GM21367 (cell line): Measurements from ENCODE around the gene TREM2.

ENCODE experiments used
- ATAC-seq: cut with Tn5 transposase; IDR thresholded peaks from one replicate; pipeline ENCODE4 v1.9.1; 2021; ENCODE audit not compliant: unreplicated experiment

Gene TREM2

GRCh38 chr6:41184761-41185160 is 21.8 kb upstream of the TREM2 start:
- ATAC-seq: no peak

GRCh38 chr6:41182069-41183034 is 19.4 kb upstream of the TREM2 start:
- no peak for ATAC-seq

GRCh38 chr6:41181566-41181965 is 18.6 kb upstream of the TREM2 start:
- no peak for ATAC-seq

GRCh38 chr6:41179163-41179562 is 16.2 kb upstream of the TREM2 start:
- no peak for ATAC-seq

GRCh38 chr6:41177695-41178094 is 14.8 kb upstream of the TREM2 start:
- ATAC-seq: no peak

- ATAC-seq: no peak
These were observed 14.4 kb upstream of the TREM2 start for GRCh38 chr6:41177287-41177686.

- ATAC-seq: no peak
These were observed 13.3 kb upstream of the TREM2 start for GRCh38 chr6:41176189-41176588.

GRCh38 chr6:41175084-41175483 is 12.2 kb upstream of the TREM2 start:
- ATAC-seq: no peak

GRCh38 chr6:41174610-41175009 is 11.7 kb upstream of the TREM2 start:
- ATAC-seq: no peak

GRCh38 chr6:41171908-41172307 is 9.0 kb upstream of the TREM2 start:
- ATAC-seq: no peak

- no peak for ATAC-seq
These were observed 7.7 kb upstream of the TREM2 start for GRCh38 chr6:41170547-41171160.

- no peak for ATAC-seq
These were observed 4.5 kb upstream of the TREM2 start for GRCh38 chr6:41167173-41167963.

- ATAC-seq: no peak
These were observed 1.7 kb upstream of the TREM2 start for GRCh38 chr6:41164551-41165120.

GRCh38 chr6:41163419-41163717 is 452 bp upstream of the TREM2 start:
- no peak for ATAC-seq

- no peak for ATAC-seq
These were observed 914 bp downstream of the TREM2 start for GRCh38 chr6:41161851-41162552.

GRCh38 chr6:41161380-41161779 is 1.5 kb downstream of the TREM2 start:
- ATAC-seq: no peak

GRCh38 chr6:41160933-41161332 is 2.0 kb downstream of the TREM2 start:
- no peak for ATAC-seq

GRCh38 chr6:41159415-41160082 is 3.4 kb downstream of the TREM2 start:
- ATAC-seq: no peak

- ATAC-seq: no peak
These were observed 5.6 kb downstream of the TREM2 start for GRCh38 chr6:41157323-41157722.

- ATAC-seq: no peak
These were observed 6.1 kb downstream of the TREM2 start for GRCh38 chr6:41156771-41157170.
